NCI-H524 treated with DMSO at 0.1 percent for 48 hours (cell line): ENCODE results near the gene LRRC3.
"Not testable (repeated sequence)": the region's sequence is repeated elsewhere in the genome, so short reads cannot be mapped to it uniquely, and the experiment has no call there.

Source experiments
- DNase-seq: peaks from one replicate; lab custom pipeline; 2025; lab: John Stamatoyannopoulos, UW

The LRRC3 gene, protein sequence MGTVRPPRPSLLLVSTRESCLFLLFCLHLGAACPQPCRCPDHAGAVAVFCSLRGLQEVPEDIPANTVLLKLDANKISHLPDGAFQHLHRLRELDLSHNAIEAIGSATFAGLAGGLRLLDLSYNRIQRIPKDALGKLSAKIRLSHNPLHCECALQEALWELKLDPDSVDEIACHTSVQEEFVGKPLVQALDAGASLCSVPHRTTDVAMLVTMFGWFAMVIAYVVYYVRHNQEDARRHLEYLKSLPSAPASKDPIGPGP

GRCh38 chr21:44454747-44455523, at the start of gene LRRC3:
TSS of gene LRRC3 (plus strand) at chr21:44455510. CDS start at chr21:44456645, 1,135 bp downstream.
- peak; percentile 16 for DNase-seq

GRCh38 chr21:44405948-44406872, 49.1 kb upstream of the LRRC3 start:
- DNase-seq: no peak

- no peak for DNase-seq
Observed at GRCh38 chr21:44406953-44407352, 48.4 kb upstream of the LRRC3 start.

- no peak for DNase-seq
Observed at GRCh38 chr21:44407493-44407892, 47.8 kb upstream of the LRRC3 start.

- DNase-seq: no peak
Observed at GRCh38 chr21:44408226-44408625, 47.1 kb upstream of the LRRC3 start.

GRCh38 chr21:44413566-44414290, 41.6 kb upstream of the LRRC3 start:
- DNase-seq: no peak

GRCh38 chr21:44414291-44415072, 40.8 kb upstream of the LRRC3 start:
- DNase-seq: no peak

- DNase-seq: no peak
Observed at GRCh38 chr21:44415073-44416025, 40.0 kb upstream of the LRRC3 start.

DNA sequence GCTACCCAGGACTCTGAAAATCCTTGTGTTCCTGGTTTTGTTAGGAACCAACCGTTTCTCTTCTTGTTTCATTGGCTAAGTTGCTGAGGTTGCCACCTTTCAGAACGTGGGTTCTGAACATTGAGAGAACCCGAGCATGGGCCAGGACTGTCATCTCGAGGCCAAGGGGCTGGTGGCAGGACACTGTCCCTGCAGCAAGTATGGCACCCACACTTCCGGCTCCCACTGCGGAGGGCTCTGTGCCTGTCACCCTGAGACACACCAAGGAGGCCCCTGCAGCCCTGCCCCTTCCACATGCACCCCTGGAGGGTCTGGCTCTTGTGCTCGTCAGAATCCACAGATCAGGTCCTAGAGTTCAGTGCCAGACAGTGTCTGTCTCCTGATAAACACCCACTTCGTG, 39.1 kb upstream of the LRRC3 start:
- DNase-seq: no peak

GRCh38 chr21:44417621-44418107, 37.6 kb upstream of the LRRC3 start:
- not testable (repeated sequence) for DNase-seq

GRCh38 chr21:44418108-44418875, 37.0 kb upstream of the LRRC3 start:
- no peak for DNase-seq

- no peak for DNase-seq
Observed at GRCh38 chr21:44418876-44419230, 36.5 kb upstream of the LRRC3 start.

- no peak for DNase-seq
Observed at GRCh38 chr21:44419679-44420078, 35.6 kb upstream of the LRRC3 start.

GRCh38 chr21:44420416-44421205, 34.7 kb upstream of the LRRC3 start:
- DNase-seq: no peak

- no peak for DNase-seq
Observed at GRCh38 chr21:44421901-44422840, 33.1 kb upstream of the LRRC3 start.

GRCh38 chr21:44423312-44423821, 31.9 kb upstream of the LRRC3 start:
- no peak for DNase-seq
